GM23338 (cell line): ENCODE measurements around the gene CMKLR1.

Experiments used
- CREB1 ChIP-seq: fragments of 250-450 bp; sonication (Bioruptor Pico); IDR thresholded peaks from 2 replicates; pipeline ENCODE4 v1.5.0; 2020; ENCODE audit warnings: low read depth, mild to moderate bottlenecking, moderate library complexity
- EZH2 ChIP-seq: fragments of 200-600 bp; sonication (generic); IDR thresholded peaks from one replicate; pipeline ENCODE4 v1.8.0; 2017; ENCODE audit warnings: antibody characterized with exemption, mild to moderate bottlenecking, low read depth; ENCODE audit not compliant: unreplicated experiment
- EZH2phosphoT487 ChIP-seq: fragments of 200-600 bp; sonication (generic); IDR thresholded peaks from one replicate; pipeline ENCODE4 v1.8.1; 2018; ENCODE audit warnings: antibody characterized with exemption; ENCODE audit not compliant: unreplicated experiment
- NANOG ChIP-seq: IDR thresholded peaks from 2 replicates; pipeline ENCODE4 v1.6.1; 2016; ENCODE audit warnings: antibody characterized with exemption, borderline replicate concordance
- POLR2AphosphoS5 ChIP-seq: IDR thresholded peaks from 2 replicates; pipeline ENCODE4 v1.6.1; 2016; ENCODE audit warnings: antibody characterized with exemption, low read depth
- STAT1 ChIP-seq: IDR thresholded peaks from one replicate; pipeline ENCODE4 v1.6.1; 2016; ENCODE audit warnings: antibody characterized with exemption; ENCODE audit not compliant: unreplicated experiment
- ZNF114 ChIP-seq: fragments of 250-450 bp; sonication (Bioruptor Pico); IDR thresholded peaks from 2 replicates; pipeline ENCODE4 v1.5.0; 2020; ENCODE audit warnings: mild to moderate bottlenecking, moderate library complexity
- TF ChIP-seq, protein P1 (sequence below), 2 experiments: fragments of 200-600 bp in 1 of 2; sonication (generic) in 1 of 2; conservative IDR thresholded peaks; 2 replicates each; pipeline versions ENCODE4 v1.5.1 to v1.6.1; 2016 to 2017; ENCODE audit warnings: antibody characterized with exemption in 2 of 2, low read depth in 2 of 2, mild to moderate bottlenecking in 2 of 2, moderate library complexity in 1 of 2
- TF ChIP-seq, protein P2 (sequence below): IDR thresholded peaks from one replicate; pipeline ENCODE4 v1.6.1; 2018; ENCODE audit warnings: antibody characterized with exemption; ENCODE audit not compliant: unreplicated experiment

GRCh38 chr12:108317308-108318234 lies 21.5 kb downstream of the CMKLR1 start:
- TF ChIP-seq, protein P1, sequence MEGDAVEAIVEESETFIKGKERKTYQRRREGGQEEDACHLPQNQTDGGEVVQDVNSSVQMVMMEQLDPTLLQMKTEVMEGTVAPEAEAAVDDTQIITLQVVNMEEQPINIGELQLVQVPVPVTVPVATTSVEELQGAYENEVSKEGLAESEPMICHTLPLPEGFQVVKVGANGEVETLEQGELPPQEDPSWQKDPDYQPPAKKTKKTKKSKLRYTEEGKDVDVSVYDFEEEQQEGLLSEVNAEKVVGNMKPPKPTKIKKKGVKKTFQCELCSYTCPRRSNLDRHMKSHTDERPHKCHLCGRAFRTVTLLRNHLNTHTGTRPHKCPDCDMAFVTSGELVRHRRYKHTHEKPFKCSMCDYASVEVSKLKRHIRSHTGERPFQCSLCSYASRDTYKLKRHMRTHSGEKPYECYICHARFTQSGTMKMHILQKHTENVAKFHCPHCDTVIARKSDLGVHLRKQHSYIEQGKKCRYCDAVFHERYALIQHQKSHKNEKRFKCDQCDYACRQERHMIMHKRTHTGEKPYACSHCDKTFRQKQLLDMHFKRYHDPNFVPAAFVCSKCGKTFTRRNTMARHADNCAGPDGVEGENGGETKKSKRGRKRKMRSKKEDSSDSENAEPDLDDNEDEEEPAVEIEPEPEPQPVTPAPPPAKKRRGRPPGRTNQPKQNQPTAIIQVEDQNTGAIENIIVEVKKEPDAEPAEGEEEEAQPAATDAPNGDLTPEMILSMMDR (conservative IDR thresholded peaks at IDR 0.05; ENCODE audit: low read depth in 2 of 2) = no peak
- TF ChIP-seq EZH2 (no peak), POLR2AphosphoS5 (no peak), NANOG (no peak), EZH2phosphoT487 (no peak), CREB1 (CRISPR knock-in tag) (no peak), STAT1 (no peak), ZNF114 (CRISPR knock-in tag) (no peak)
- TF ChIP-seq, protein P2, sequence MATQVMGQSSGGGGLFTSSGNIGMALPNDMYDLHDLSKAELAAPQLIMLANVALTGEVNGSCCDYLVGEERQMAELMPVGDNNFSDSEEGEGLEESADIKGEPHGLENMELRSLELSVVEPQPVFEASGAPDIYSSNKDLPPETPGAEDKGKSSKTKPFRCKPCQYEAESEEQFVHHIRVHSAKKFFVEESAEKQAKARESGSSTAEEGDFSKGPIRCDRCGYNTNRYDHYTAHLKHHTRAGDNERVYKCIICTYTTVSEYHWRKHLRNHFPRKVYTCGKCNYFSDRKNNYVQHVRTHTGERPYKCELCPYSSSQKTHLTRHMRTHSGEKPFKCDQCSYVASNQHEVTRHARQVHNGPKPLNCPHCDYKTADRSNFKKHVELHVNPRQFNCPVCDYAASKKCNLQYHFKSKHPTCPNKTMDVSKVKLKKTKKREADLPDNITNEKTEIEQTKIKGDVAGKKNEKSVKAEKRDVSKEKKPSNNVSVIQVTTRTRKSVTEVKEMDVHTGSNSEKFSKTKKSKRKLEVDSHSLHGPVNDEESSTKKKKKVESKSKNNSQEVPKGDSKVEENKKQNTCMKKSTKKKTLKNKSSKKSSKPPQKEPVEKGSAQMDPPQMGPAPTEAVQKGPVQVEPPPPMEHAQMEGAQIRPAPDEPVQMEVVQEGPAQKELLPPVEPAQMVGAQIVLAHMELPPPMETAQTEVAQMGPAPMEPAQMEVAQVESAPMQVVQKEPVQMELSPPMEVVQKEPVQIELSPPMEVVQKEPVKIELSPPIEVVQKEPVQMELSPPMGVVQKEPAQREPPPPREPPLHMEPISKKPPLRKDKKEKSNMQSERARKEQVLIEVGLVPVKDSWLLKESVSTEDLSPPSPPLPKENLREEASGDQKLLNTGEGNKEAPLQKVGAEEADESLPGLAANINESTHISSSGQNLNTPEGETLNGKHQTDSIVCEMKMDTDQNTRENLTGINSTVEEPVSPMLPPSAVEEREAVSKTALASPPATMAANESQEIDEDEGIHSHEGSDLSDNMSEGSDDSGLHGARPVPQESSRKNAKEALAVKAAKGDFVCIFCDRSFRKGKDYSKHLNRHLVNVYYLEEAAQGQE = no peak
